HCT116 (cell line): Measurements from ENCODE around the gene PLA2G2E. TPM values are rescaled to one million over a fixed set of nuclear protein-coding genes. Genes with fewer than 3 reads are reported as not detected.

Experiments used
- ATAC-seq: fragments of 200-7000 bp; cut with Tn5 transposase; 2 replicates; pipeline ENCODE4 v1.9.1; 2020; ENCODE audit warnings: mild to moderate bottlenecking, moderate library complexity
- BruUV-seq: library from RNA; stranded (reverse); fragments of 400-500 nt; replicated peaks from 2 replicates; lab custom pipeline; 2021; lab: Mats Ljungman, UMichigan
- CTCF ChIA-PET: fragments of 300-600 bp; sonication (Branson Sonifier 250); formaldehyde crosslinking; loops from one replicate; lab custom pipeline; 2021; ENCODE audit warnings: antibody characterized with exemption; lab: Charles Lee
- POLR2A ChIA-PET: fragments of 300-600, 350-600 bp; sonication (Branson Sonifier 250); formaldehyde crosslinking; loops from one replicate; lab custom pipeline; 2021; ENCODE audit warnings: antibody characterized with exemption; lab: Charles Lee
- RAD21 ChIA-PET, 2 experiments: fragments of 300-600 bp; sonication (Branson Sonifier 250); formaldehyde crosslinking; loops; one replicate each; lab custom pipeline; 2023; ENCODE audit warnings: low total read pairs in 2 of 2; ENCODE audit not compliant: uncharacterized antibody in 2 of 2, unreplicated experiment in 2 of 2, low non-redundant PET in 1 of 2; lab: Charles Lee
- DNase-seq: peaks from one replicate; pipeline ENCODE4 v3.0.0-alpha.2; 2010; ENCODE audit warnings: low read depth, low spot score
- H2AFZ ChIP-seq: fragments of 200-600 bp; shearing (Covaris generic), sonication (generic); 2 replicates; pipeline ENCODE4 v1.6.1; 2017; ENCODE audit warnings: low read depth, mixed run types, mixed read lengths, antibody characterized with exemption, low read length; ENCODE audit not compliant: poor library complexity, severe bottlenecking
- H3K27ac ChIP-seq: 2 replicates; pipeline ENCODE4 v1.5.1; 2012; ENCODE audit warnings: low read depth, low read length
- H3K27me3 ChIP-seq: fragments of 200-600 bp; sonication (generic); 2 replicates; pipeline ENCODE4 v1.6.1; 2016; ENCODE audit warnings: mixed run types, low read length, mixed read lengths; ENCODE audit not compliant: insufficient read depth
- H3K36me3 ChIP-seq, 2 experiments: fragments of 200-500 bp in 1 of 2; fragments of 200-600 bp in 1 of 2; sonication (Bioruptor generic) in 1 of 2; sonication (generic) in 1 of 2; 2 replicates each; pipeline versions ENCODE4 v1.5.1 to v1.6.1; 2014 to 2016; ENCODE audit warnings: low read length in 2 of 2, inconsistent platforms in 1 of 2, mixed read lengths in 1 of 2, mixed run types in 1 of 2; ENCODE audit not compliant: insufficient read depth in 2 of 2, control insufficient read depth in 1 of 2
- H3K4me1 ChIP-seq, 2 experiments: fragments of 200-600 bp in 1 of 2; sonication (generic) in 1 of 2; 2 replicates each; pipeline versions ENCODE4 v1.5.1 to v1.6.1; 2012 to 2017; ENCODE audit warnings: low read length in 2 of 2, inconsistent platforms in 1 of 2, mild to moderate bottlenecking in 1 of 2, mixed read lengths in 1 of 2, mixed run types in 1 of 2, moderate library complexity in 1 of 2; ENCODE audit not compliant: insufficient read depth in 2 of 2, control insufficient read depth in 1 of 2
- H3K4me2 ChIP-seq: fragments of 200-600 bp; sonication (generic); 2 replicates; pipeline ENCODE4 v1.6.1; 2017; ENCODE audit warnings: mixed run types, low read length, mixed read lengths
- H3K4me3 ChIP-seq, 2 experiments: fragments of 200-600 bp in 1 of 2; sonication (generic) in 1 of 2; replicated peaks in 1 of 2; 2 replicates each; pipeline ENCODE4 v1.5.1; 2011 to 2016; ENCODE audit warnings: low read length in 2 of 2, control low read depth in 1 of 2, low read depth in 1 of 2, mild to moderate bottlenecking in 1 of 2, mixed read lengths in 1 of 2, mixed run types in 1 of 2
- H3K79me2 ChIP-seq: fragments of 200-600 bp; sonication (generic); 2 replicates; pipeline ENCODE4 v1.6.1; 2017; ENCODE audit warnings: mild to moderate bottlenecking, mixed run types, low read length, moderate library complexity, mixed read lengths; ENCODE audit not compliant: insufficient read depth
- H3K9ac ChIP-seq: fragments of 200-600 bp; sonication (generic); 2 replicates; pipeline ENCODE4 v1.6.1; 2016; ENCODE audit warnings: low read length, mixed read lengths
- H3K9me2 ChIP-seq: fragments of 200-600 bp; sonication (generic), shearing (Covaris generic); 2 replicates; pipeline ENCODE4 v1.6.1; 2017; ENCODE audit warnings: mixed run types, mild to moderate bottlenecking, moderate library complexity; ENCODE audit not compliant: insufficient read depth
- H3K9me3 ChIP-seq, 2 experiments: fragments of 200-500 bp in 1 of 2; fragments of 200-600 bp in 1 of 2; sonication (Bioruptor generic) in 1 of 2; sonication (generic) in 1 of 2; 2 replicates each; pipeline ENCODE4 v1.6.1; 2014 to 2017; ENCODE audit warnings: low read length in 2 of 2, mixed read lengths in 2 of 2, inconsistent platforms in 1 of 2, low read depth in 1 of 2, mild to moderate bottlenecking in 1 of 2, mixed run types in 1 of 2, moderate library complexity in 1 of 2; ENCODE audit not compliant: control insufficient read depth in 1 of 2, insufficient read depth in 1 of 2
- H4K20me1 ChIP-seq: fragments of 200-600 bp; sonication (generic), shearing (Covaris generic); 2 replicates; pipeline ENCODE4 v1.6.1; 2017; ENCODE audit warnings: mixed run types, mild to moderate bottlenecking, moderate library complexity; ENCODE audit not compliant: insufficient read depth
- ATF3 ChIP-seq: IDR thresholded peaks from 2 replicates; pipeline ENCODE4 v1.6.1; 2012
- CBX3 ChIP-seq: IDR thresholded peaks from 2 replicates; pipeline ENCODE4 v1.6.1; 2012; ENCODE audit warnings: low read depth
- CEBPB ChIP-seq: IDR thresholded peaks from 2 replicates; pipeline ENCODE4 v1.6.1; 2012; ENCODE audit warnings: low read depth
- EGR1 ChIP-seq: IDR thresholded peaks from 2 replicates; pipeline ENCODE4 v1.6.1; 2012; ENCODE audit warnings: low read depth
- FOSL1 ChIP-seq: IDR thresholded peaks from 2 replicates; pipeline ENCODE4 v1.6.1; 2012; ENCODE audit warnings: low read depth
- JUND ChIP-seq: IDR thresholded peaks from 2 replicates; pipeline ENCODE4 v1.6.1; 2012
- MAX ChIP-seq: IDR thresholded peaks from 2 replicates; pipeline ENCODE4 v1.6.1; 2012
- POLR2A ChIP-seq: IDR thresholded peaks from 2 replicates; pipeline ENCODE4 v1.7.0; 2011; ENCODE audit warnings: borderline replicate concordance; ENCODE audit not compliant: insufficient read depth, insufficient read length; ENCODE audit errors: extremely low read depth
- POLR2AphosphoS5 ChIP-seq: IDR thresholded peaks from 2 replicates; pipeline ENCODE4 v1.6.1; 2011; ENCODE audit warnings: mild to moderate bottlenecking, low read depth, low read length, moderate library complexity
- RAD21 ChIP-seq: IDR thresholded peaks from 2 replicates; pipeline ENCODE4 v1.6.1; 2012; ENCODE audit warnings: low read depth, mild to moderate bottlenecking
- SIN3A ChIP-seq: IDR thresholded peaks from 2 replicates; pipeline ENCODE4 v1.6.1; 2012; ENCODE audit warnings: low read depth
- SRF ChIP-seq: IDR thresholded peaks from 2 replicates; pipeline ENCODE4 v1.6.1; 2012; ENCODE audit warnings: low read depth
- TCF7L2 ChIP-seq: IDR thresholded peaks from 2 replicates; pipeline ENCODE4 v1.7.0; 2011; ENCODE audit warnings: borderline replicate concordance, inconsistent platforms; ENCODE audit not compliant: insufficient read depth, insufficient read length; ENCODE audit errors: extremely low read depth
- YY1 ChIP-seq: IDR thresholded peaks from 2 replicates; pipeline ENCODE4 v1.6.1; 2011; ENCODE audit warnings: low read length, low read depth, moderate library complexity, mild to moderate bottlenecking; ENCODE audit not compliant: insufficient replicate concordance; ENCODE audit errors: extremely low read depth
- ZBTB33 ChIP-seq: IDR thresholded peaks from 2 replicates; pipeline ENCODE4 v1.6.1; 2011; ENCODE audit warnings: mild to moderate bottlenecking, low read length, moderate library complexity; ENCODE audit not compliant: insufficient replicate concordance; ENCODE audit errors: extremely low read depth
- ZFX ChIP-seq: fragments of 450-650 bp; IDR thresholded peaks from 2 replicates; pipeline ENCODE4 v1.6.1; 2017
- ZNF274 ChIP-seq: fragments of 200-500 bp; sonication (Bioruptor generic); IDR thresholded peaks from 2 replicates; pipeline ENCODE4 v1.6.1; 2014; ENCODE audit warnings: mild to moderate bottlenecking, low read depth, low read length, inconsistent platforms
- intact Hi-C: fragments of 100-400 bp; cut with micrococcal nuclease; formaldehyde crosslinking; loops from 2 replicates; pipeline ENCODE4 v1.10.0; 2022
- total RNA-seq: library from RNA; stranded (reverse); gene quantifications from one replicate; pipeline ENCODE4 v1.2.1, GENCODE V29; 2021; ENCODE audit not compliant: unreplicated experiment

The PLA2G2E gene
- total RNA-seq, 1 experiment from 2014 or later = not detected

- no peaks in the 10 kb centered on the region for H4K20me1 ChIP-seq
- H3K4me1 ChIP-seq = no peaks in the 10 kb centered on the region
- DNase-seq (no peak), ATAC-seq (no peak)
- no peaks in the 10 kb centered on the region for H3K9me2 ChIP-seq
- peaks cover 3 to 15% of the 10 kb centered on the region in 2 experiments; a peak in 2 of 4 replicates for H3K9me3 ChIP-seq
- no peaks in the 10 kb centered on the region for H3K79me2 ChIP-seq
- H3K27ac ChIP-seq = no peak overlapping the region
- ChIA-PET RAD21 (no interaction called here), CTCF (no interaction called here), POLR2A (no interaction called here)
- H3K27me3 ChIP-seq = no peaks in the 10 kb centered on the region
- H3K9ac ChIP-seq = no peak overlapping the region
- no TSS peak for BruUV-seq
- no peak overlapping the region for H2AFZ ChIP-seq
- no peak overlapping the region for H3K4me2 ChIP-seq
- H3K4me3 ChIP-seq = no peak overlapping the region
- TF ChIP-seq RAD21 (no peak), CEBPB (no peak), CBX3 (no peak), MAX (no peak), SIN3A (no peak), FOSL1 (no peak), EGR1 (no peak), ZBTB33 (no peak), JUND (no peak), ZNF274 (no peak), SRF (no peak), ATF3 (no peak), YY1 (no peak), POLR2AphosphoS5 (no peak), POLR2A (no peak), TCF7L2 (no peak), ZFX (no peak)
- TF ChIP-seq, all 23 proteins: peak for 0
- intact Hi-C loops = no loop called here
- no peaks in the 10 kb centered on the region for H3K36me3 ChIP-seq
These were observed 32.2 kb upstream of the PLA2G2E start for GRCh38 chr1:19955534-19956170.
